ENCODE measurements around the gene DMC1. TPM values are rescaled to one million over a fixed set of nuclear protein-coding genes. Genes with fewer than 3 reads are reported as not detected.

The DMC1 gene
- total RNA-seq, 5 donors from 2014 or later (not counting 1 experiment from before 2014, with no cell fraction given) = 0.55 to 0.78 (median 0.68) TPM; not detected in 1

DNA sequence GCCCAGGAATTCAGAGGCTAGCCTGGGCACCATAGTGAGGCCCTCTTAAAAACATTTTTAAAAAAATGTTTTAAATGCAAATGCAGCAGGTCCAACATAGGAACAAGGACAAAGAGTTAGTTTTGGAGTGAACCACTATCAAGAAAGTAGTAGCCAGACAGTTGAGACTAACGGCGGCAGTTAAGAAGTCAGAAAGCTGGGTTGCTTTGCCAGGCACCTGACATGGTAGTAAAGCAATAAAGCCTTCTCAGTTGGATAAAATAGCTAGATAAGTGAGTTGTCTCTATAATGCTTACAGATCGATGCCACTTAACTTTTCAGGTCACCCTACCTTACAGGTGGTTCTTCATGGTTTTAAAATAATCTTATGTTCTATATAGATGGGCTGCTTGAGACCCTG is 47.0 kb downstream of the DMC1 start:
- POLR2A ChIA-PET = no interaction called here
- no peak overlapping the region for H3K27ac Mint-ChIP-seq
- ATAC-seq (replicated peaks in 1 of 4) = no peak

DNA sequence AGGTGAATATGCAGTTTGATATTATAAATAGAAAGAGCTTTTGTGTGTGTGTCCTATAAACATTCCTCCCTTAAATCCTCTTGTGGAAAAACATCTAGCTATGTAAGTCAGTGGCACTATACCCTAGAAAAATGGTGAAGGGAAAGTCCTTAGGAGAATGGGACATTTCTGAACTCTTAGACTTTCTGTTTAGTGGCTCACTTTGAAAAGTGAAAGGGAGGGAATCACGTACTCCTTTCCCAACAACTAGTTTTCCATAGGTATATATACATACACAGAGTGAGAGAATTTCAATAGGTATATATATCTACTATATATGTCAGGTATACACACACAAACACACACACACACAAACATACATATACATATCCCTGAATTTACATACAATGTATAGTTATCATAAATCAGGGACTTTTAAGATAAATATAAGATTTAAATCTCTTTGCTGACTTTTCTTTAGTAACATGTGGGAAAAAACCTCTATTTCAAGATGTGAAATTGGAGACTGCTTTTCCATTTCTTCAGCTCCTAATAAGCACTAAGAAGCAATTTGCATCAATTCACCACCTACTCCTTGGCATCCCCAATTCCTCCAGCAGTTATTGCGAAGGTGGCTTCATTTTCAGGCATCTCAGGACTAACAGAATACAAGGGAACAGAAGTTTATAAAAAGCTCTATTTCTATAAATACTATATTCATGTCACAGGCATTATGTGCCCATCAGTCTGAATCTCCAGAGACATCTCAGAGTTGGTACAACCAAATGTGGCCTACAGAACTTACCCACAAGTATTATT is 50.3 kb downstream of the DMC1 start:
- Histone ChIP-seq H3K36me3 (ENCODE audit: control insufficient read depth in 2 of 2, extremely low read depth in 1 of 2, insufficient read depth in 1 of 2, low read length in 1 of 2) (no peaks in the 10 kb centered on the region), H3K4me3 (ENCODE audit: control insufficient read depth in 1 of 2, extremely low read depth in 1 of 2, low read length in 1 of 2) (no peak overlapping the region), H3K4me1 (ENCODE audit: control insufficient read depth in 1 of 2, extremely low read depth in 1 of 2, insufficient read depth in 2 of 2, low read length in 2 of 2) (no peaks in the 10 kb centered on the region), H3K27ac (ENCODE audit: low read length) (no peak overlapping the region), H3K9me3 (no peaks in the 10 kb centered on the region), H3K27me3 (replicated peaks in 1 of 2; ENCODE audit: control insufficient read depth in 2 of 2, extremely low read depth in 1 of 2, insufficient read depth in 2 of 2, low read length in 1 of 2) (no peaks in the 10 kb centered on the region)
- Mint-ChIP-seq H3K4me1 (no peaks in the 10 kb centered on the region), H3K36me3 (no peaks in the 10 kb centered on the region), H3K9me3 (no peaks in the 10 kb centered on the region), H3K27me3 (peaks cover 3 to 4% of the 10 kb centered on the region in 2 donors), H3K27ac (no peak overlapping the region), H3K4me3 (no peak overlapping the region)
- ATAC-seq (replicated peaks in 1 of 4) (no peak), DNase-seq (no peak)
- ChIA-PET POLR2A (interaction anchor here (0.6 kb wide), 2 partner anchors 17 to 474 kb away, joined by 3 to 4 read pairs; no protein-coding TSS in a partner anchor), CTCF (interaction anchor here in 1 of 2 donors (0.7 kb wide), 2 partner anchors 41 to 1684 kb away, joined by 3 to 4 read pairs; no protein-coding TSS in a partner anchor)
- no CpG with 5 or more reads among the region's 2 CpGs for WGBS (ENCODE audit: insufficient coverage)

More for the DNA sequence above, 47.0 kb downstream of the DMC1 start:
- Histone ChIP-seq H3K27me3 (replicated peaks in 1 of 2; ENCODE audit: control insufficient read depth in 2 of 2, extremely low read depth in 1 of 2, insufficient read depth in 2 of 2, low read length in 1 of 2) (no peaks in the 10 kb centered on the region), H3K9me3 (no peaks in the 10 kb centered on the region), H3K36me3 (ENCODE audit: control insufficient read depth in 2 of 2, extremely low read depth in 1 of 2, insufficient read depth in 1 of 2, low read length in 1 of 2) (no peaks in the 10 kb centered on the region), H3K4me1 (ENCODE audit: control insufficient read depth in 1 of 2, extremely low read depth in 1 of 2, insufficient read depth in 2 of 2, low read length in 2 of 2) (no peaks in the 10 kb centered on the region), H3K4me3 (ENCODE audit: control insufficient read depth in 1 of 2, extremely low read depth in 1 of 2, low read length in 1 of 2) (no peak overlapping the region), H3K27ac (ENCODE audit: low read length) (no peak overlapping the region)
- whole genome bisulfite sequencing (ENCODE audit: insufficient coverage) = no CpG with 5 or more reads among the region's 3 CpGs
- CTCF ChIA-PET = interaction anchor here in 1 of 2 donors (1.2 kb wide), 1 partner anchor 8 kb away, joined by 3 read pairs; no protein-coding TSS in a partner anchor
- Mint-ChIP-seq H3K4me1 (no peaks in the 10 kb centered on the region), H3K4me3 (no peak overlapping the region), H3K9me3 (no peaks in the 10 kb centered on the region), H3K27me3 (peaks cover 4% of the 10 kb centered on the region in 2 donors), H3K36me3 (no peaks in the 10 kb centered on the region)
- DNase-seq = no peak

DNA sequence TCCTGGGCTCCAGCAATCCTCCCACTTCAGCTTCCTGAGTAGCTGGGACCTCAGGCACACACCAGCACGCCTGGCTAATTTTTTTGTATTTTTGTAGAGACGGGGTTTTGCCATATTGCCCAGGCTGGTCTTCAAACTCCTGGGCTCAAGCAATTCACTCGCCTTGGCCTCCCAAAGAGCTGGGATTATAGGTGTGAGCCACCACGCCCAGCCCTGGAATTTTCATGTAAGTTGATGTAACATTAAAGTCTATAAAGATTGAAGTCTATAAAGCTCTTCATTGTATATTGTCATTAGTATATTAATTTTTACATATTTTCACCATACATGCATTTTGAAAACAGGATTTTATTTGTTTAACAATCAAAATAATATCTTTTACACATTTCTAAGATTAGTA is 51.4 kb downstream of the DMC1 start:
- peaks cover 0 to under 1% (median 0%) of the 10 kb centered on the region in 3 donors for H3K4me1 Mint-ChIP-seq
- H3K36me3 Mint-ChIP-seq = no peaks in the 10 kb centered on the region
- Histone ChIP-seq H3K4me1 (ENCODE audit: control insufficient read depth in 1 of 2, extremely low read depth in 1 of 2, insufficient read depth in 2 of 2, low read length in 2 of 2) (no peaks in the 10 kb centered on the region), H3K9me3 (no peaks in the 10 kb centered on the region), H3K27ac (ENCODE audit: low read length) (no peak overlapping the region), H3K36me3 (ENCODE audit: control insufficient read depth in 2 of 2, extremely low read depth in 1 of 2, insufficient read depth in 1 of 2, low read length in 1 of 2) (no peaks in the 10 kb centered on the region), H3K27me3 (replicated peaks in 1 of 2; ENCODE audit: control insufficient read depth in 2 of 2, extremely low read depth in 1 of 2, insufficient read depth in 2 of 2, low read length in 1 of 2) (no peaks in the 10 kb centered on the region), H3K4me3 (ENCODE audit: control insufficient read depth in 1 of 2, extremely low read depth in 1 of 2, low read length in 1 of 2) (no peak overlapping the region)
- no peak for DNase-seq
- ATAC-seq (replicated peaks in 1 of 4) = no peak
- ChIA-PET CTCF (interaction anchor here (0.7 kb wide), 3 partner anchors 12 to 1685 kb away, joined by 3 to 4 read pairs (median 4); no protein-coding TSS in a partner anchor), POLR2A (no interaction called here)
- no peak overlapping the region for H3K27ac Mint-ChIP-seq
- H3K4me3 Mint-ChIP-seq = no peak overlapping the region
- no peaks in the 10 kb centered on the region for H3K9me3 Mint-ChIP-seq
- 94% methylated on average over 2 of the region's 4 CpGs for WGBS (ENCODE audit: insufficient coverage)
- no peaks in the 10 kb centered on the region for H3K27me3 Mint-ChIP-seq

DNA sequence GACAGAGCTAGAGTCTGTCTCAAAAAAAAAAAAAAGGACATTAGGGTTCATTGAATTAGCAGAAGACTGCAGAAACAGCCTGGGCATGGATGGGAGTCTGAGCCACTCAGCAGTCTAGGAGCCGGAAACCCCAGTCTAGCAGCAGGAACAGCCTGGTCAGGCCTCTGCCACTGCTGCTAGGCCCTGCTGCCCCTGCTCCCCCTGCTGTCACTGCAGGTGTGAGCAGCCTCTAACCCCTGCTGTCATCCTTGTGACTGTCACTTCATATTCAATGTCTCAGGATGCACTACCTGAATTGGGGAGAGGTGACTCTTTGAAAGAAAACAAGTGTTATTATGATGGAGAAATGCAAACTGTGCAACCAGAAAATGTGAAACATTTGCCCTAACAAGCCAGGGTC is 56.9 kb downstream of the DMC1 start:
- H3K4me3 ChIP-seq (ENCODE audit: control insufficient read depth in 1 of 2, extremely low read depth in 1 of 2, low read length in 1 of 2) = no peak overlapping the region
- no peaks in the 10 kb centered on the region for H3K36me3 ChIP-seq (ENCODE audit: control insufficient read depth in 2 of 2, extremely low read depth in 1 of 2, insufficient read depth in 1 of 2, low read length in 1 of 2)
- H3K27ac ChIP-seq (ENCODE audit: low read length) = no peak overlapping the region
- H3K4me1 ChIP-seq (ENCODE audit: control insufficient read depth in 1 of 2, extremely low read depth in 1 of 2, insufficient read depth in 2 of 2, low read length in 2 of 2) = peaks cover 0 to 4% of the 10 kb centered on the region in 2 experiments
- Mint-ChIP-seq H3K27ac (no peak overlapping the region), H3K4me1 (peaks cover 3 to 14% (median 12%) of the 10 kb centered on the region in 3 donors), H3K27me3 (no peaks in the 10 kb centered on the region), H3K4me3 (no peak overlapping the region), H3K9me3 (no peaks in the 10 kb centered on the region), H3K36me3 (no peaks in the 10 kb centered on the region)
- no peaks in the 10 kb centered on the region for H3K9me3 ChIP-seq
- DNase-seq (peak in 30 of 35 experiments; percentile 1 to 61 (median 30)), ATAC-seq (replicated peaks in 1 of 4) (peak; percentile 85 to 99 (median 99))
- no peaks in the 10 kb centered on the region for H3K27me3 ChIP-seq (replicated peaks in 1 of 2; ENCODE audit: control insufficient read depth in 2 of 2, extremely low read depth in 1 of 2, insufficient read depth in 2 of 2, low read length in 1 of 2)
- 75% methylated on average over 1 of the region's 1 CpG for WGBS (ENCODE audit: insufficient coverage)
- POLR2A ChIA-PET = no interaction called here
- CTCF ChIA-PET = interaction anchor here in 1 of 2 donors (0.6 to 1.3 kb wide), 2 partner anchors 10 to 461 kb away, joined by 3 to 4 read pairs; no protein-coding TSS in a partner anchor

DNA sequence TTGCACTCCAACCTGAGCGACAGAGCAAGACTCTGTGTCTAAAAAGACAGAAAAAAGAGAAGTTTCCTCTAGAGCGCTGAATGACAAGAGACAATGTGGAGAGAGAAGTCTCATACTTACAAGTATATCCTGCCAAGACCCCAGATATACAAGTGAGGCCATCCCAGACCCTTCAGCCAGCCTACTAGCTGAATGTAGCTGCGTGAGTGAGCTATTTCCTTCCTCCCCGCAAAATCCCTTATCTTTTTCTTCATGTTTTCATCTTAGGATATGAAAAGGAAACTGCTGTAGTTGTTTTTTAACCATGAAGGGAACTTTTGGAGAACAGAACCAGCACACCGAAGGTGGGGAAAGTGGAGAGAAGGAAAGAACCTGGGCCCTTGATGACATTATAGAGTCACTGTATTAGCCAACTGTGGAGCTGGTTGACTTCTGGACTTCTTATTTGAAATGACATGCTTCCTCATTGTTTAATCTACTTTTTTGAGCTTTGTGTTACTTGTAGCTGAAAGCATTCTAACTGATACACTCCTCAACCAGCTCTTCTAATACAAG is 59.5 kb downstream of the DMC1 start:
- no peak for ATAC-seq (replicated peaks in 1 of 4)
- POLR2A ChIA-PET = interaction anchor here in 1 of 2 donors (0.9 kb wide), 1 partner anchor 12 kb away, joined by 3 read pairs; no protein-coding TSS in a partner anchor
- peaks cover 14 to 29% (median 25%) of the 10 kb centered on the region in 3 donors for H3K4me1 Mint-ChIP-seq

More for the DNA sequence above, 59.5 kb downstream of the DMC1 start:
- Mint-ChIP-seq H3K27ac (no peak overlapping the region), H3K27me3 (peaks cover 0 to 2% of the 10 kb centered on the region in 2 donors), H3K4me3 (no peak overlapping the region), H3K36me3 (peaks cover 2% of the 10 kb centered on the region), H3K9me3 (no peaks in the 10 kb centered on the region)
- Histone ChIP-seq H3K27ac (ENCODE audit: low read length) (no peak overlapping the region), H3K4me1 (ENCODE audit: control insufficient read depth in 1 of 2, extremely low read depth in 1 of 2, insufficient read depth in 2 of 2, low read length in 2 of 2) (peaks cover 0 to 17% of the 10 kb centered on the region in 2 experiments), H3K36me3 (ENCODE audit: control insufficient read depth in 2 of 2, extremely low read depth in 1 of 2, insufficient read depth in 1 of 2, low read length in 1 of 2) (no peaks in the 10 kb centered on the region), H3K4me3 (ENCODE audit: control insufficient read depth in 1 of 2, extremely low read depth in 1 of 2, low read length in 1 of 2) (no peak overlapping the region), H3K27me3 (replicated peaks in 1 of 2; ENCODE audit: control insufficient read depth in 2 of 2, extremely low read depth in 1 of 2, insufficient read depth in 2 of 2, low read length in 1 of 2) (no peaks in the 10 kb centered on the region), H3K9me3 (no peaks in the 10 kb centered on the region)
- no peak for DNase-seq
- CTCF ChIA-PET = no interaction called here
- WGBS (ENCODE audit: insufficient coverage) = 100% methylated on average over 2 of the region's 5 CpGs
